Ovary (tissue), 3 donors: Measurements from ENCODE around the gene ATP6V1G2.

Experiments
- EP300 ChIP-seq: sonication (generic); formaldehyde crosslinking; IDR thresholded peaks from one replicate; pipeline ENCODE4 v1.6.1; 2017; ENCODE audit warnings: antibody characterized with exemption
- POLR2A ChIP-seq: fragments of 450-650 bp; IDR thresholded peaks from one replicate; pipeline ENCODE4 v1.6.1; 2017; ENCODE audit warnings: antibody characterized with exemption, mild to moderate bottlenecking, moderate library complexity
- TF ChIP-seq, protein P1 (sequence below), 3 donors: fragments of 450-650 bp in 2 of 3; fragments of 200-600 bp in 1 of 3; IDR thresholded peaks; one replicate each; pipeline versions ENCODE4 v1.5.1 to v1.8.0; 2016 to 2022; ENCODE audit warnings: antibody characterized with exemption in 3 of 3, mild to moderate bottlenecking in 1 of 3
- donor health status: DM: no; HTN: no; CAD: no.

DNA sequence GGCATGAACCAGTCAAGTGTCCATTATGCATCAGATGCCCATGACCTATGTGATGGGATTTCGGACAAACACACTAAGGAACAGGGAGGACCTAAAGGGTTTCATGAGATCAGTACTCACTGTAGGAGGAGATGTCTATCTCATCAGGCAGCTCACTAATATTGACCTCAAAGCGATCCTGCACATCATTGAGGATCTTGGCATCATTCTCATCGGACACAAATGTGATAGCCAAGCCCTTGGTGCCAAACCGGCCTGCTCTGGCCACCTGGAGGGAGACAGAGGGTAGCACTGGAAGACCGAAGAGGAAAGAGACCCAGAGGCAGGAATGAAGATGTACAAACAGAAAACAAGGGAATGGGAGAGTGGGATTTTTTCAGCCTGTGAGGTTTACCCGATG is 15.7 kb downstream of the ATP6V1G2 start:
- TF ChIP-seq POLR2A, result no peak
- TF ChIP-seq EP300, result no peak
- TF ChIP-seq, protein P1, sequence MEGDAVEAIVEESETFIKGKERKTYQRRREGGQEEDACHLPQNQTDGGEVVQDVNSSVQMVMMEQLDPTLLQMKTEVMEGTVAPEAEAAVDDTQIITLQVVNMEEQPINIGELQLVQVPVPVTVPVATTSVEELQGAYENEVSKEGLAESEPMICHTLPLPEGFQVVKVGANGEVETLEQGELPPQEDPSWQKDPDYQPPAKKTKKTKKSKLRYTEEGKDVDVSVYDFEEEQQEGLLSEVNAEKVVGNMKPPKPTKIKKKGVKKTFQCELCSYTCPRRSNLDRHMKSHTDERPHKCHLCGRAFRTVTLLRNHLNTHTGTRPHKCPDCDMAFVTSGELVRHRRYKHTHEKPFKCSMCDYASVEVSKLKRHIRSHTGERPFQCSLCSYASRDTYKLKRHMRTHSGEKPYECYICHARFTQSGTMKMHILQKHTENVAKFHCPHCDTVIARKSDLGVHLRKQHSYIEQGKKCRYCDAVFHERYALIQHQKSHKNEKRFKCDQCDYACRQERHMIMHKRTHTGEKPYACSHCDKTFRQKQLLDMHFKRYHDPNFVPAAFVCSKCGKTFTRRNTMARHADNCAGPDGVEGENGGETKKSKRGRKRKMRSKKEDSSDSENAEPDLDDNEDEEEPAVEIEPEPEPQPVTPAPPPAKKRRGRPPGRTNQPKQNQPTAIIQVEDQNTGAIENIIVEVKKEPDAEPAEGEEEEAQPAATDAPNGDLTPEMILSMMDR (IDR thresholded peaks at IDR 0.05), result no peak
